HG03354 (cell line): ENCODE measurements around the gene ST6GALNAC3.

Experiments used
- ATAC-seq: cut with Tn5 transposase; IDR thresholded peaks from one replicate; pipeline ENCODE4 v1.9.1; 2021; ENCODE audit warnings: mild to moderate bottlenecking; ENCODE audit not compliant: unreplicated experiment, poor library complexity, severe bottlenecking

The ST6GALNAC3 gene

DNA sequence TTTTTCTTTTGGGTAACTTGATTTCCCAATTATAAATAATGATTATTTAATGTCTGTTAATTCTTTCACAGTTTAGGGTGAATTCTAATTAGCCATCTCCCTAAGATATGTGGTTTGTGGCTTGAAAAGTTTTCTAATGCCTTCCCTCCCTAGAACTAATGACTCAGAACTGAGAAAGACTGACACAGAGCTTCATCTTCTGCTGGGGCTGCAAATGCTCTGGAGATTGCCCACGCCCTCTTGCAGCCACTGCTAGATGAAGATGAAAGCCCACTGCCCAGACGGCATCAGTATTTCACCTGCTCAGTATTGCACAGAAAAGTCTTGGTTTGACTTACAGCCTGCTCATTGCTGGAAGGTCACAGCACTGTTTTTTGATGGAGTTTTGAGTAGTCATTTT, 101.5 kb downstream of the ST6GALNAC3 start:
- ATAC-seq: no peak

DNA sequence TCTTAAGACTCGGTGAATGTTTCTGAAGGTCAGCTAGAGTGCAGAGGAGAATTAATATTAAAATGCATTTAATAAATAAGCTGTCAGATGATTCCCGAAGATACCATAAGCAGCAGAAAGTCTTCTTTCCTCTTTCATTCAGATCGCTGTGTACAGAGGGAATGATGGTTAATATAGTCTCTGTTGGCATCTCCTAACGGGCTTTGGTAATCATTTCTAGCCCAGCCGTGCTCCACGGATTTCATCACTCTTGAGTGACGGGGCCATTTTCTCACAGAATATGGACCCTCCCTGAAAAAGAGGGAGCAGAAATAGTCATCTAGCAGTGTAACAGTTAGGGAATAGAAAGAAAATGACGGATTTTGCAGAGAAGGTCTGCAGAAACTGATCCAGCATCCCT, 103.1 kb downstream of the ST6GALNAC3 start:
- no peak for ATAC-seq

DNA sequence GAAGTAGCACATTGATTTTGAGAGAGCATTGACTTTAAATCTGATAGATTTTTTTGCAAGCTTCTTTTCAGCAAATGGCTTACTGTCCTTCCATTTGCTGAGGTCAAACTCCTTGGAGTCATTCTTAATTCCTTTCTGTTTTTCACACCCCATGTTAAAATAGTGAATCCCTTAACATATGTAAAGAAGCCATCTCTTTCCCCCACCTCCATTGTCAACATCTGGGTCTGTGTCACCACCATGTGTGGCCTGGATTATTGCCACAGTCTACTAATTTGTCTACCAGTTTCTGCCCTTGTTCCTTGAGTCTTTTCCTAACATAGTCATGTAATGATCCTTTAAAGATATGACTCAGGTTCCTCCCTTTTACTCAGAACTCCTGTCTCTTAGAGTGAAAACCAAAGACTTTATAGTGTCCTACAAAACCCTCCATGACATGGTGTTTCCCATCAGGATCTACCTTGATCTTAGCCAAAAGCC, 104.7 kb downstream of the ST6GALNAC3 start:
- ATAC-seq: no peak

DNA sequence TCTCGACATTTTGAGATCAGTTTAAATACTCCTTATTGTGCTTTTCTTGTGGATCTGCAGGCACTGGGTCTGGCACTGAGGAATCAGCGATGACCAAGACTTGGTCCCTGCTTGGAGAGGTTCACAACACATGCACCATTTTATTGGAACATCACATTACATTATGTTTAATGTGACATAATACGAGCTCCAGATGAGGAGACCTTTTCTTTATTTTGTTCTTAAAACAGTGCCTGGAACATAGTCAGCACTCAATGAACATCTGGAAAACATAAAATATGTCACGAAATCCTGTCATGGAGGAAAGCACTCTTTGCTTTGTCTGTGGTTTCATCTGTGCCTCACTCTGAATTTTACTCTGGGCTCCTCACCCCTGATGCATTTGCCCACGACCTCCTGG, 110.7 kb downstream of the ST6GALNAC3 start:
- no peak for ATAC-seq

DNA sequence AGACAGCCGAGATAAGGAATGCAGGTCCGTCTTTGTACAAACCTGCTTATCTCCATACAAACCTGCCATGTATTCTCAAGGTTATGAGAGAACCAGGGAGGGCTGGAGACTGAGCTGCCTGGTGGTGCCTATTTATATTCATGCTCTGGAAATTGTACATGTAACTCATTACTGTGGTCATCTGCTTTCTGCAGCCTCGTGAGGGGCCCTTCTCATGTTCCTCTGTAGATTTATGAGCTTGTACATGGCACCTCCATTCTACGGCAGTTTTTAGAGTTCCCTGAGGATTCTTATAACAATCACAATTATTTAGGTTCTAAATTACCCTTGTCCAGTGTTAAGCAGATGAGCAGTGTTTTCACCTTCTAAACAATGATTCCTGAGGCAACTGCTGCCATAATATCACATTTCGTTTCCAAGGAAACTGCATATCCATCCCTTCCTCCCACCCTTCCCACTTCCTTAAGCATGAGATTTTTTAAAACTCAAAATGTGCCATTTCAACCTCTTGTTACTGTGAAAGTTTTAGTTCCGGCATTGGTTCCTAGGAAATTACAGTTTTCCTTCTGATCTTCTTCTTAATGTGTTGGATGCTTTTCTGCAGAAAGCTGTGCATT, 112.1 kb downstream of the ST6GALNAC3 start:
- ATAC-seq: no peak

DNA sequence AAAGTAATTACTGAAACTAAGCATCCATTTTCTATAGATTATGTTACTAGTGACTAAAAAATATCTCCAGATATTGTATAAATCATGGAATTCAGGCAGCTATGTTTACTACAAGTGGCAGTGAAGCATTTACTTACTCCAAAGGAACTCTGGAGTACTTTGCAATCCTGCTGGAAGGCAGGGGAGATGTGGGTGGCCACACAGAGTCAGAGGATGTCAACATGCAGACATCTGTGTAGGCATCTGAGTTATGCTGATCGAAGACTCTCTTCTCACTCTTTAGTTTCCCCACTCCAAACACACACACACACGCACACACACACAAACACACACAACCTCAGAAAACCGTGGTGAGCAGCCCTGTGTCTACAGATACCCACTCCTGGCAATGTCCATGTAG, 112.9 kb downstream of the ST6GALNAC3 start:
- no peak for ATAC-seq

DNA sequence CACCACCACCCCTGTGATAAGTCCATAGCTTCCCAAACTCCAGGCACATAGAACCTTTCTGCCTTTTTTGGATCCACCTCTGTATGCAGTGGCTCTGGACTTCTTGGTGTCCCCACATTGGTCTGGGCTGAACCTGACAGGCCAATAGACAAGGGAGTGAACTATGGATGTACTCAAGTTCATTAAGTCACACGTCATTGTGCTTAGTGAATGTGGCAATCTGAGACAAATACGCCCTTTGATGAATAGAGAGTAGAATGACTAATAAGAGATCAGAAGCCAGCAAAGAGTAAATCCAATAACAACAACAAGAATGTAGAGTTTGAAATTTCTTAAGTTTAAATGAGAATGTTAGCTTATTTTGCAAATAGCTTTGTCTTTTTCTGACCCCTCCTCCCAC, 114.8 kb downstream of the ST6GALNAC3 start:
- ATAC-seq: no peak

DNA sequence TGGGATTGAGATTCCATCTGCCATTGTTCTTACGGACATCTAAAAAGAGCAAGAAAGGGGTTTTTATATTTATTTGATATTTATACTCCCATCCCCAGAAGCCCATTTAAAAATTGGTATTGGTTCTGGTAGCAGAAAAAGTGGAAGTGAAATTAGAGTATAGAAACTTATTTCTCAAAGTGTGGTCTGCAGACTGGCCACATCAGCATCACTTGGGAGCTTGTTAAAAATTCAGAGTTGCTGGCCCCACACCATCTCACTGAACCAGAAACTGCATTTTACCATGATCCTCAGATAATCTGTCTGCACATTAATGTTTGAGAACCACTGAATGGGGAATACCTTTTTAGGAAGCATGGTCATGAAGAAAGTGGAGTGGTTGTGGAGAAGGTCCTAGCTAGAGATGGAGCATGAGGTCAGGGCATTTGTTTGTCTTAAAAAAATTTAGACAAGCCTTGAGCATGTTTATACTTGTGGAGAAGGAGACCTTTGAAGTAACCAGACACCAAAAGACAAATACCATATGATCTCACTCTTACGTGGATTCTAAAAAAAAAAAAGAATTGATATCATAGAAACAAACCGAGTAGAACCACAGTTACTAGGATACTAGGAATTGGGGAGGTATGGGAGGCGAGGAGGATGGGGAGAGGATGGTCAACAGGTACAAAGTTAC, 116.3 kb downstream of the ST6GALNAC3 start:
- ATAC-seq: no peak

DNA sequence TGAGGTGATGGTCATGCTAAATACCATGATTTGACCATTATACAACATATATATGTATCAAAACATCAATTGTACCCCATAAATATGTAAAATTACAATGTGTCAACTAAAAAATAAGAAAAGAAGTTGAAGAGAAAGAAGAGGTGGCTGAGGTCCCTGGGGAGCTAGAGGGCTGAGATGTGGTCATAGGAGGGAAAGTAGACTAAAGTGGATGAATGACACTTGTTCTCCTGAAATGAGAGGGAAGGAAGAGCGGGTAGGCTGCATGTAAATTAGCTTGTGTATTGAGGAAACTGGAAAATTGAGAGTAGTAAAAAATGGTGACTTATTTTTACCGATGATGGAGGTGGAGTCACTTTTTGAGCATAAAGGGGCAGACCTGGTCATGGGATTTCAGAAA, 117.0 kb downstream of the ST6GALNAC3 start:
- ATAC-seq: no peak

DNA sequence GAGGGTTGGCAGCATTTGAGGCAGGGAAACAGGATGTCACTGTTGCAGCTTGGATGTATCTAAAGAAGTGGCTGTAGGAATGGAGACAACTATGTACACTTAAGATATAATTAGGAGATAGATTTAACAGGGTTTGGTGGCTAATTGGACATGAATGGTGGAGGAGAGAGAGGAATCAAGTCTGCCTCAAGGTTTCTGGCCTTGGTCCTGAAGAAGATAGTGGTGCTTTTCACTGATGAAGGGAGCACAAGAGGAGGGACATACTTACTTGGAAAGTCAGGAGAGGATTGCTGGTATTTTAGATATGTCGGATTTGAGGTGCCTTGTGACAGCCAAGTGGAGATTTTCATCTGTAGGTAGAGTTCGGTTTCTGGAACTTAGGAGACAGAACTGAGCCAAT, 123.9 kb downstream of the ST6GALNAC3 start:
- no peak for ATAC-seq

DNA sequence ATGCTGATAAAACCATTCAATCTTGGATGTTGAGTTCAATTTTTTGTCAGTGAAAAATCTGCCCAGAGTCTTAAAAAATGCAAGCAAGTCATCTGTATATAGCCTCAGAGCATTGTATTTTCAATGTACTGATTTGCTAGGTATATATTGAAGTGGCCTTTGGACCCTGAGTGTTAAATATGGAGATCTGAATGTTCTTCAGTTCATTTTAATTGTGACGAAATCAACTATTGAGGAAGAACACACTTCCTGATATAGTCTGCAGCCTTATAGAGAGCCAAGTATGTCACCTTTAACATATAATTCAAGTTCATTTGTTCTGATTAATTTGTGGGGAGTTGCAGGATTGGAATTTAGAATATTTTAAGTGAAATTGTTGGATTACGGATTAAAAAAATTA, 128.1 kb downstream of the ST6GALNAC3 start:
- no peak for ATAC-seq

DNA sequence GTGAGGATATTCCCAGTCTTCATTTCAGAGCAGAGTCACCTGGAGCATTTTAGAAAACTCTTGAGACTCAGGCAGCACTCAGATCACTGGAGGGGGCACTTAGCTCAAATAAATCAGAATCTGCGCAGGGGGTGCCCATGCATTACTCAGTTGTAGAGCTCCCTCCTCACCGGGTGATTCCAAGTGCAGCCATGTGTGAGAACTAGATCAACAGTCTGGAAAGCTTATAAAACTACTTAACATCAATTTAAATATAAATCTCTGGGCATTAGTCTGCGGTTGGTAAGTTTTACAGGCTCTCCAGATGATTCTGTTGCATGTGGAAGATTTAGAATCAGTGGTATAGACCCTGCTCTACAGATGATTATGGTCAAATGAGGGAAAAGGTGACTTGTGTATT, 128.6 kb downstream of the ST6GALNAC3 start:
- ATAC-seq: no peak

DNA sequence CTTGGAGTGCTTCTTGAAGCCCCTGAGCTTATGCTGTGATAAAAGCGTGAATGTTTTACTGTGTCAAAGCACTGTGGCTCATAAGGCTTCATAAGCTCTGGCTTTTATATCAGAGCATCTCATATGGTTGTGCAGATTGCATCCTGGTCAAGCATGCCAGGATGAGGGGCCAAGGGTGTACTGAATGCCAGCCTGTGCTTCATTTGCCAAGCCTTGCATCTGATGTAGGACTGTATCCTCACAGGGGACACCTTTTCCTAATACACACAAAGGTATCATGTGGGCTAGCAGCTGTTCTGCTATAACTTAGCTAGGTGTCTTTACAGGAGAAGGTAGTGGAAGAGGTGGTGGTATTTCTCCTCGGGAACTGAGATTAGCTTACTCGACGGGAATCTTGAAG, 134.7 kb downstream of the ST6GALNAC3 start:
- ATAC-seq: no peak

DNA sequence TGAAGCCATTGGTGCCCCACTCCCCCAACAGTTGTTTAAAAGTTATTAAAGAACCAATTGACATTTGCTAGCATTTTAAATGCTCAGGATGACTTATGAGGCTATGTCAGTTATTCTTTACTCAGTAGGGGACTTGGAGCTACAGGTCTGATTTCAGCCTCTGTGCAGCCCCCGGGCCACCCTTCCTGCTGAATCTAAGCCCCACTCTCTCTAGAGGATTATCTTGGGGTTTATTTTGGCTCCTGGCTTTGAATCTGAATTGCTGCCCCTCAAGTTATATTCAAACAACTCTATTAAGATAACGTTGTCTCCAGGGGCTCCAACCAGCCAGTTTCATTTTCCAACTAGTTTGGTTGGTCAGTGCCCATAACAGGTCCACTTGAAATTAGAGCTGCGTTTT, 135.1 kb downstream of the ST6GALNAC3 start:
- ATAC-seq: no peak

DNA sequence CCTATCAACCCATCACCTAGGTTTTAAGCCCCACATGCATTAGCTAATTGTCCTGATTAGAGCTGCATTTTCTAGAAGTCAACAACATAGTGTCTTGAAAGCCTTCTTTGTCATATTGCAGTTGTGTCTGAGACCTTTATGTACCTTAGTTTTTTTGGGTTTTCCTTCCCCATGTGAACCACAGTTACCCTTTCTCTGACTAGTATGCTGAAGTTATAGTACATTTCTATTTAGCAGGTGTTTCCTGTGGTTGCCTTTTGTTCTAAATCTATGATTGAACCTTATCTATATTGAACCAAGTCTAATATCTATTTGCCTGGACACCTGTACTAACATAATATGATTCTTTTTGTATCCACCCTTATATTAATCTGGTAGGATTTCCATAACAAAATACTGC, 135.6 kb downstream of the ST6GALNAC3 start:
- no peak for ATAC-seq

DNA sequence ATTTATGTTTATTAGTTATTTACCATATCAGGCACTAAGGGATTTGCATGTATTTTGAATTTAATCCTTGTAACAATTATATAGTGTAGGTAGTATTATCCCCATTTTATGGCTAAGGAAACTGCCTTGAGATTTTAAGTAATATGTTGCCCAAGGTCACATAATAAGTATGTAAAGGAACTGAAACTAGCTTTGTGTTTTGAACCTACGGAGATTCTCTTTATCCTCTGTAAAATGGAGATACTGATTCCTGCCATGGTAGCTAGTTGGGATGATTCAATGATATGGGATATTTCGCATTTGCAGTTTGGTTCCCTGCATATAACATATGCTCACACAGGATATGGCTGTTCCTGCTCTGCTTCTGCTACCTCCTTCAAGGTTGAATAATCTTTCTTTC, 144.3 kb downstream of the ST6GALNAC3 start:
- peak; percentile 7 for ATAC-seq

DNA sequence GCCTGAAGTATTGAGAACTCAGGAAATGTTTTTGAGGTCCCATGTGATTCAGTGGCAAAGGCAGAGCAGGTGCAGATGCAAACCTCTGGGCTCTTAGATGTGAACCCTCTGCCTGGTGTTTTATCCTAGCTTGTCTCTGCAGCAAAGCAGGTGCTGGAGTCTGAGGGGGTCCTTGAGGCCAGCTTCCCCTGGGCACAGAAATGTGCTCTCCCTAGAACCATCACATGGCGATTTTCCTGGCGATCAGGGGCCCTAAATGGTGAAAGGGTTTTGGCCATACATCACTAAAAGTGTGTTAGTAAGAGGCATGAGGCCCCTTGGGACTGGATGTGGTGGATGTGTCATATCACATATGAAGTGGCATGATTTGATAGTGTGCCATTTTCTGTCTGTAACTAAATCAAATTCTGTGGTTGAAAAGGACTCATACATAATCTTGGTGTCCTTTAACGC, 144.8 kb downstream of the ST6GALNAC3 start:
- ATAC-seq: peak; percentile 85

DNA sequence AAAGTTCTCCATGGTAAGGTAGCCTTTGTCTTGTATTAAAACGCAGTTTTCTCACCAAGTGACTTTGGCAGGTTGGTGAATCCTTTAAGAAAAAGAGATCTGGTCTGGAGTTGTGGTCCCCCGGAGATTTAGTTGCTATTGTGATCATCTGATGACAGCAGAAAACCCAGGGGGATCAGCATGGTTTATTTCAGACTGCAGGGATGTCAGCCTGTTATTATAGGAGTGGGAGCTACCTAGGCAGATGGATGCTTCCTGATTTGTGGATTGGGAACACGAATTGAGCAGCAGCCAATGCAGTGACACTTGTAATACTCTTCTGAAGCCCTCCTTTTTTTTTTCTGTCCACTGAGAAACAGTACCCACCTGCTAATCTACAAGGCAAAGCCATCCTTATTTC, 150.2 kb downstream of the ST6GALNAC3 start:
- no peak for ATAC-seq

DNA sequence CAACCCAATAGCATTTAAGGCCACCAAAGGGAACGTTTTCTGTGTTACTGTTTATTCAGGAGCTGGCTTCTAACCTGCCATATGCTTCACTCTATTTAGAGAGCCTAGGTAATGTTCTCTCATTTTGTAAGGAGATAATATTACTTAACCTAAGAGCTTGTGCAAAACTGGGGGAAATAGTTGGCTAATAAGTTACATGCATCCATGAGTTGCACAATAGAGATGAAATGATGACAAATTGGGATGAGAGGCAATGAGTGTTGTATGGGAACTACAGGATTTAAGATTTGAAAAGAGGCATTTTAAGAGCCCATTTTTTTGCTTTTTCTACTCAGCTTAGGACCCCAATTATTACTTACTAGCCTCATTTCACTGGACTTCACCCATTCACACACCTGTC, 151.0 kb downstream of the ST6GALNAC3 start:
- ATAC-seq: no peak

DNA sequence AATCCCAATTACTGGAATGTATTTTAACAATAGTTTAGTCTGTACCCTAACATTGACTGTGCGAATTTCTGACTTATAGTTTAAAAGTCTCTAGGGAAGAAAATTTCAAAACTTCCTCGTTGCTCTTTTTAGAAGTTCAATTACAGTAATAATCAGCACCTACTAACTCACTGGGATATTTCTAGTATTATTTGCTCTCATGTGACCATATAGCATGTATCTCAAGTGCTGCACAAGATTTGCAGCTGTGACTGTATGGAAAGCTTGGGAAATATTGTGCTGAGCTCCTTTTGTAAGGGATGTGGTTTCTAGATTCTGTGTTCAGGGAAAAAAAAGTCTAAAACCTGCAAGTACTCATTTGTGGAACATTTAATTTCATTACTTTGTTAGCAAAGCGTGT, 153.1 kb downstream of the ST6GALNAC3 start:
- no peak for ATAC-seq

DNA sequence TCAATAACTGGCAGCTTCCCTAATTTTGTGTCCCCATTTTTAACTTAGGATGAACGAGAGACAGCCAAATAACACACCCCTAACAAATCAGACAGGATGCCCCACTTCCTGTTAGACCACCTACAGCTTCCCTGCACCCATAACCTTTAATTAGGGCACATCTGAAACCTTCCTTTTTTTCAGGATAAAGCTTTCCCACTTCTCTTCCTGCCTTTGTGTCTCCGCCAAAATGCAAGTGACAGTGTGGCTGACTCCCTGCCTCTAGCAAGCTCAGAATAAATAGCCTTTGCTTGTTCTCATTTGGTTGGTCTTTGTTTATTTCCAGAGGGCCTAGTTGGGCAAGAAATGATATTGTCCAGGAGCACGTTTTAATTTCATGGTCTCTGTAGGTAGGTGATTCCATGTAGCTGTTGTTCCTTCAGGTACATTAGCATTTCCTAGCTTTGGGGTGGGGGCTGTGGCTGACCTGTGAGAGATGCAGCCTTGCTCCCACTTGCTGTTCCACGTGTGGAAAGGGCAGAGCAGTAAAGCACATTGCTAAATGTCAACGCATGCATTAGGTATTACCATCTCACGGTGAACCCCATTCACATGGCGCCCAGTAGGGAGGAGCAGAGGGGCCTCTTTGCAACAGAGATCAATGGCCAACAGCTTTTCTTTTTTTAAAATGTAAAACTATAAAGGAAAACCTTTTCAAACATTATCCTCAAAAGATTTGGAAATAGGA, 154.9 kb downstream of the ST6GALNAC3 start:
- ATAC-seq: no peak
